K562 (cell line): Measurements from ENCODE around the gene PBRM1.

Experiments used
- CTBP1 ChIP-seq: fragments of 450-650 bp; IDR thresholded peaks from 2 replicates; pipeline ENCODE4 v1.6.1; 2016; ENCODE audit warnings: borderline replicate concordance
- EGR1 ChIP-seq: fragments of 450-650 bp; conservative IDR thresholded peaks from 2 replicates; pipeline ENCODE4 v1.6.1; 2017; ENCODE audit warnings: mild to moderate bottlenecking
- IRF2 ChIP-seq: sonication (generic); formaldehyde crosslinking; IDR thresholded peaks from 2 replicates; pipeline ENCODE4 v1.8.1; 2022; ENCODE audit warnings: mild to moderate bottlenecking, missing genetic modification reagents
- NR3C1 ChIP-seq: sonication (generic); formaldehyde crosslinking; IDR thresholded peaks from 2 replicates; pipeline ENCODE4 v1.8.1; 2022; ENCODE audit warnings: missing genetic modification reagents
- POLR2AphosphoS5 ChIP-seq: IDR thresholded peaks from 2 replicates; pipeline ENCODE4 v1.6.1; 2011; ENCODE audit warnings: mild to moderate bottlenecking, low read depth, low read length, moderate library complexity; ENCODE audit not compliant: control insufficient read depth, insufficient read depth
- POLR2H ChIP-seq: IDR thresholded peaks from 2 replicates; pipeline ENCODE4 v1.6.1; 2016; ENCODE audit warnings: missing genetic modification characterization, low read depth, mild to moderate bottlenecking, control low read depth, missing compliant biosample characterization, moderate library complexity
- ZKSCAN8 ChIP-seq: fragments of 200-800 bp; sonication (Bioruptor generic); IDR thresholded peaks from 2 replicates; pipeline ENCODE4 v1.6.1; 2016; ENCODE audit warnings: missing genetic modification characterization, missing compliant biosample characterization

- TF ChIP-seq EGR1 (no peak), IRF2 (CRISPR knock-in tag) (no peak), POLR2H (no peak), NR3C1 (CRISPR knock-in tag) (no peak), CTBP1 (no peak), POLR2AphosphoS5 (no peak), ZKSCAN8 (CRISPR knock-in tag) (no peak)
These were observed 62.4 kb downstream of the PBRM1 start for GRCh38 chr3:52623234-52623792.
